ENCODE data around the gene GAS2L2. TPM values are rescaled to one million over a fixed set of nuclear protein-coding genes. Genes with fewer than 3 reads are reported as not detected.

GAS2L2 gene
- total RNA-seq, 1 donor, result not detected

- no peak for DNase-seq (ENCODE audit: low read depth)
- TF ChIP-seq CTCF (IDR thresholded peaks at IDR 0.05; ENCODE audit: insufficient read depth, low read length), result no peak
- no peak overlapping the region for H3K4me3 ChIP-seq (ENCODE audit: low read depth, low read length)
Observed at GRCh38 chr17:35729405-35729833, 23.6 kb downstream of the GAS2L2 start.

GRCh38 chr17:35728551-35728950 is 24.5 kb downstream of the GAS2L2 start:
- DNase-seq (ENCODE audit: low read depth), result no peak
- TF ChIP-seq CTCF (IDR thresholded peaks at IDR 0.05; ENCODE audit: insufficient read depth, low read length), result no peak
- no peak overlapping the region for H3K4me3 ChIP-seq (ENCODE audit: low read depth, low read length)

- DNase-seq (ENCODE audit: low read depth), result no peak
- no peak for TF ChIP-seq CTCF (IDR thresholded peaks at IDR 0.05; ENCODE audit: insufficient read depth, low read length)
Observed at GRCh38 chr17:35727635-35728034, 25.4 kb downstream of the GAS2L2 start.

GRCh38 chr17:35726953-35727460 is 26.0 kb downstream of the GAS2L2 start:
- no peak for TF ChIP-seq CTCF (IDR thresholded peaks at IDR 0.05; ENCODE audit: insufficient read depth, low read length)
- no peak for DNase-seq (ENCODE audit: low read depth)
- no peak overlapping the region for H3K4me3 ChIP-seq (ENCODE audit: low read depth, low read length)

More at GRCh38 chr17:35727635-35728034, 25.4 kb downstream of the GAS2L2 start:
- no peak overlapping the region for H3K4me3 ChIP-seq (ENCODE audit: low read depth, low read length)

GRCh38 chr17:35726127-35726952 is 26.7 kb downstream of the GAS2L2 start:
- DNase-seq (ENCODE audit: low read depth), result peak; percentile 77
- no peak for TF ChIP-seq CTCF (IDR thresholded peaks at IDR 0.05; ENCODE audit: insufficient read depth, low read length)
- no peak overlapping the region for H3K4me3 ChIP-seq (ENCODE audit: low read depth, low read length)

- no peak for DNase-seq (ENCODE audit: low read depth)
- H3K4me3 ChIP-seq (ENCODE audit: low read depth, low read length), result no peak overlapping the region
- no peak for TF ChIP-seq CTCF (IDR thresholded peaks at IDR 0.05; ENCODE audit: insufficient read depth, low read length)
Observed at GRCh38 chr17:35725802-35726126, 27.3 kb downstream of the GAS2L2 start.
